GM12875 (cell line): ENCODE data around the gene RETN.
A peak's percentile ranks its signal among the peaks of the same experiment; 100 is the strongest.

ENCODE experiments used
- H3K4me3 ChIP-seq: one replicate; pipeline ENCODE4 v1.5.1; 2011; ENCODE audit warnings: low read depth, low read length, control low read depth
- TF ChIP-seq, protein P1 (sequence below): IDR thresholded peaks from 2 replicates; pipeline ENCODE4 v1.5.1; 2011; ENCODE audit warnings: low read depth, mild to moderate bottlenecking, control low read depth, inconsistent platforms, low read length, moderate library complexity, borderline replicate concordance; ENCODE audit not compliant: insufficient read depth

The RETN gene

DNA sequence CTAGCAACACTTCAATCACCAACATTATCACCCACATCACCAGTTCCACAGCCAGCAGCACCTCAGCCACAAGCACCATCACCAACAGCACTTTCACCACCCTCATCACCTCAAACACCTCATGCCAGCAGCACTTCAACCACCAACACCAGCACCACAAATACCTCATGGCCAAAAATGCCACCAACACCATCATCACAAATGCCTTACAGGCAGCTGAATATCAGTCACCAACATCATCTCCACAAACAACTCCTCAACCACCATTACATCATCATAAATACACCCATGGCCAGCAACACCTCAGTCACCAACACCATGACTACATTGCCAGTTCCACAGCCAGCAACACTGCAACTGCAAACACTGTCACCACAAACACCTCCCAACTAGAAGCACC is 22.6 kb downstream of the RETN start:
- H3K4me3 ChIP-seq, result no peak overlapping the region
- TF ChIP-seq, protein P1, sequence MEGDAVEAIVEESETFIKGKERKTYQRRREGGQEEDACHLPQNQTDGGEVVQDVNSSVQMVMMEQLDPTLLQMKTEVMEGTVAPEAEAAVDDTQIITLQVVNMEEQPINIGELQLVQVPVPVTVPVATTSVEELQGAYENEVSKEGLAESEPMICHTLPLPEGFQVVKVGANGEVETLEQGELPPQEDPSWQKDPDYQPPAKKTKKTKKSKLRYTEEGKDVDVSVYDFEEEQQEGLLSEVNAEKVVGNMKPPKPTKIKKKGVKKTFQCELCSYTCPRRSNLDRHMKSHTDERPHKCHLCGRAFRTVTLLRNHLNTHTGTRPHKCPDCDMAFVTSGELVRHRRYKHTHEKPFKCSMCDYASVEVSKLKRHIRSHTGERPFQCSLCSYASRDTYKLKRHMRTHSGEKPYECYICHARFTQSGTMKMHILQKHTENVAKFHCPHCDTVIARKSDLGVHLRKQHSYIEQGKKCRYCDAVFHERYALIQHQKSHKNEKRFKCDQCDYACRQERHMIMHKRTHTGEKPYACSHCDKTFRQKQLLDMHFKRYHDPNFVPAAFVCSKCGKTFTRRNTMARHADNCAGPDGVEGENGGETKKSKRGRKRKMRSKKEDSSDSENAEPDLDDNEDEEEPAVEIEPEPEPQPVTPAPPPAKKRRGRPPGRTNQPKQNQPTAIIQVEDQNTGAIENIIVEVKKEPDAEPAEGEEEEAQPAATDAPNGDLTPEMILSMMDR, result no peak

DNA sequence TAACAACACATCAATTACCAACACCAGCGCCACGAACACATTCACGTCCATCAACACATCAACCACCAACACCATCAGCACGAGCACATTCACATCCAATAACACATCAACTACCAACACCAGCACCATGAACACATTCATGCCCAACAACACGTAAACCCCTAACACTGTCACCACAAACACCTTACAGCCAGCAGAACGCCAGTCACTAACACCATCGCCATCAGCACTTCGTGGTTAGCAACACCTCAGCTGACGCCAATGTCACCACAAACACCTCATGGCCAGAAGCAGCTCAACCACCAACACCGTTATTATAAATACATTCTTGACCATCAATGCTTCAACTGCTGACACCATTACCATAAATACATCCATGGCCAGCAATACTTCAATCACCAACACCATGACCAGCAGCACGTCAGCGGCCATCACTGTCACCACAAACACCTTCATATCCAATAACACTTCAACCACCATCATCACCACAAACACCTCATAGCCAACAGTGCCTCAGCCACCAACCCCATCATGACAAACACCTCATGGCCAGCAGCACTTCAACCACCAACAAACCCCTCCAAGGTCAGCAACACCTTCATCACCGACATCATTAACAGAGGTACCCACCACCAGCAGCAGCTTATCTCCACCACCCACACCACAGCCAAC is 23.7 kb downstream of the RETN start:
- TF ChIP-seq, protein P1, result no peak
- no peak overlapping the region for H3K4me3 ChIP-seq

DNA sequence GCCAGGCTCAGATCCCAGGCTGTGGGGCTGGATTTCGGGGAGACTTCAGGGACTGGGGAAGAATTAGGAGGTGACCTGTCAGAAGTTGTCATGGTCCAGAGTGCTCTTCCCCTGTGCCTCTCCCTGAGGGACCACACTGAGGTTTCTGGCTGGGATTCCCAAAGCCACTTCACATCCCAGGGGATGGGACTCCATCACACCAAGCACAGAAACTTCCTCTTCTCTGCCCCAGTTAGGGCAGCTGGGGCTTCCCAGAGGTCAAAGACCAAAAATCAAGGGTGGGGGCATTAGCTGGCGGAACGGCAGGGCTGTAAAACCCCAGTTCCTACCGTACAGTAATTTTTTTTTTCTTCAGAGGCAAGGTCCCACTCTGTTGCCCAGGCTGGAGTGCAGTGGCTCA is 25.6 kb downstream of the RETN start:
- no peak overlapping the region for H3K4me3 ChIP-seq
- TF ChIP-seq, protein P1, result no peak

DNA sequence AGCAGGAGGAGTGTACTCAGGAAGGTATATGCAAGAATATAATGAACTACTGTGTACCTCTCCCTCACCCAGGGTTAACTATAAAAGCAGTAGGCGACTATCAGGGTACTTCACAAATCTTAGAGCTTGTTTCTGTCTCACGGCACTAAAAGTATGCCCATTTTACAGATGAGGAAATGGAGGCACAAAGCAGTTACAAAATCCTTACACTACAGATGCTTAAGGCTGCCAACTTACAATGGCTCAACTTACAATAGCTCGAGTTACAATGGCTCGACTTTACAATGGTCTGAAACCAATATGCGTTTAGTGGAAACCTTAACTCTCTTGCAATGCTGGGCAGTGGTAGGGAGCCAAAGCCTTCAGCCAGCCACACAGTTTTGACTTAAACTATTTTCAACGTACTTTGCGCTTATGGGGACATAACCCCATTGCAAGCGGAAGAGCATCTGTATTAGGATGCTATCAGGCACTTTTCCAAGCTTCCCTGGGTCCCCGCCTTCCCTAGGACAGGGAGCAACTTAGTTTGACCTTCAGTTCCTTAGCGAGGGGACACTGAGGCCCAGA is 29.0 kb downstream of the RETN start:
- peak overlapping the region; percentile 73 for H3K4me3 ChIP-seq
- TF ChIP-seq, protein P1, result no peak

DNA sequence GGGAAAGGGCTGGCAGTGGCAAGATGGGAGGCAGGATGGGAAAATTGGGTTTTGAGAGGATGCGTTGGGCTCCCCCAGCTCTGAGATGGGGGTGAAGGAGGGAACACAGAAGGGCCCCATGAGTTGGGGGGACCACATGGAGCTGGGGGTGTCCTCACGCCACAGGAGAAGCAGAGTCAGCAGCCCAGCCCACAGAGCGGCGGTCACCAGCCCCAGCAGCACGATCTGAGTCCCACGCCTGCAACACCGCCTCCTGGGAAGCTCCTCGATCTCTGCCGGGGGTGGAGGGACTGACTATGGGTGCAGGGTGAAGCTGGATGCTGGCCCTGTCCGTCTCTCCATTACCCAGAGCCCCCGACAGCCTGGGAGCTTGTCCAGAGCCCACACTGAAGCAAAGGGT is 29.7 kb downstream of the RETN start:
- TF ChIP-seq, protein P1, result no peak
- peak overlapping the region; percentile 73 for H3K4me3 ChIP-seq

DNA sequence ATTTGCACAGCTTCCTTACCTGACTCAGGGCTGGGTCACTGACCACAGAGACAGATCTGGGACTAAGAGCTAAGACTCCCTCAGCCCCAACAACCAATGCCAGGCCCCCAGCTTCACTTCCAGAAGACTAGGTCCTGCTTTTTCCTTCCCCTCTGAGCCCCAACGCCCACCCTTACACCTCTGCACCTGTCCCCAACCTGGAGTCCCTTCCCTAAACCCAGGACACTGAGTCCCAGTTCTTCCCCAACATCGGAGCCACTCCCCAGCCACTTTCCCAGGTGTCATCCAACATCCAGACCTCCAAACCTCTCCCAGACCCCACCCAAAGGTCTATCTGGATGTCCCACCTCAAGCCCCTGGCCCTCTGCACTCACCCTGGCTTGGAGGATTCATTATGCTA is 30.2 kb downstream of the RETN start:
- H3K4me3 ChIP-seq, result peak overlapping the region; percentile 73
- TF ChIP-seq, protein P1, result no peak
